Ascending aorta (tissue), 2 donors: ENCODE measurements around the gene BOLA3. TPM values are rescaled to one million over a fixed set of nuclear protein-coding genes. Genes with fewer than 3 reads are reported as not detected.
A peak's percentile ranks its signal among the peaks of the same experiment; 100 is the strongest.

Experiments
- DNase-seq, 2 donors: peaks; one replicate each; pipeline ENCODE4 v3.0.0-alpha.2; 2019; ENCODE audit warnings: low spot score in 2 of 2
- H3K27ac ChIP-seq, 2 donors: fragments of 200-600 bp; sonication (generic); one replicate each; pipeline ENCODE4 v1.5.1; 2016 to 2017; ENCODE audit warnings: mild to moderate bottlenecking in 1 of 2
- H3K27me3 ChIP-seq: fragments of 200-600 bp; sonication (generic); one replicate; pipeline ENCODE4 v1.5.1; 2017
- H3K36me3 ChIP-seq, 2 donors: fragments of 200-600 bp; sonication (generic); one replicate each; pipeline ENCODE4 v1.5.1; 2016
- H3K4me1 ChIP-seq, 2 donors: fragments of 200-600 bp; sonication (generic); one replicate each; pipeline ENCODE4 v1.5.1; 2016 to 2017; ENCODE audit warnings: mild to moderate bottlenecking in 1 of 2
- H3K4me3 ChIP-seq, 2 donors: fragments of 200-600 bp; sonication (generic); one replicate each; pipeline ENCODE4 v1.5.1; 2016 to 2017; ENCODE audit warnings: mild to moderate bottlenecking in 1 of 2
- H3K9me3 ChIP-seq, 2 donors: fragments of 200-600 bp; sonication (generic); one replicate each; pipeline ENCODE4 v1.5.1; 2016
- intact Hi-C: fragments of 100-400 bp; cut with DNase I; formaldehyde crosslinking; loops from one replicate; pipeline ENCODE4 v1.15.1; 2023
- total RNA-seq: library from RNA; depleted of rRNA; stranded (reverse); fragments of >200 nt; gene quantifications from one replicate; pipeline ENCODE4 v1.1.0, GENCODE V29; 2016
- TF ChIP-seq, protein P1 (sequence below), 3 experiments: fragments of 200-600 bp in 2 of 3; fragments of 450-650 bp in 1 of 3; sonication (generic) in 2 of 3; IDR thresholded peaks; one replicate each; pipeline ENCODE4 v1.5.1; 2016 to 2019; ENCODE audit warnings: antibody characterized with exemption in 3 of 3, mild to moderate bottlenecking in 1 of 3, moderate library complexity in 1 of 3

Gene BOLA3
- total RNA-seq, 1 donor from 2014 or later: 47.3 TPM

DNA sequence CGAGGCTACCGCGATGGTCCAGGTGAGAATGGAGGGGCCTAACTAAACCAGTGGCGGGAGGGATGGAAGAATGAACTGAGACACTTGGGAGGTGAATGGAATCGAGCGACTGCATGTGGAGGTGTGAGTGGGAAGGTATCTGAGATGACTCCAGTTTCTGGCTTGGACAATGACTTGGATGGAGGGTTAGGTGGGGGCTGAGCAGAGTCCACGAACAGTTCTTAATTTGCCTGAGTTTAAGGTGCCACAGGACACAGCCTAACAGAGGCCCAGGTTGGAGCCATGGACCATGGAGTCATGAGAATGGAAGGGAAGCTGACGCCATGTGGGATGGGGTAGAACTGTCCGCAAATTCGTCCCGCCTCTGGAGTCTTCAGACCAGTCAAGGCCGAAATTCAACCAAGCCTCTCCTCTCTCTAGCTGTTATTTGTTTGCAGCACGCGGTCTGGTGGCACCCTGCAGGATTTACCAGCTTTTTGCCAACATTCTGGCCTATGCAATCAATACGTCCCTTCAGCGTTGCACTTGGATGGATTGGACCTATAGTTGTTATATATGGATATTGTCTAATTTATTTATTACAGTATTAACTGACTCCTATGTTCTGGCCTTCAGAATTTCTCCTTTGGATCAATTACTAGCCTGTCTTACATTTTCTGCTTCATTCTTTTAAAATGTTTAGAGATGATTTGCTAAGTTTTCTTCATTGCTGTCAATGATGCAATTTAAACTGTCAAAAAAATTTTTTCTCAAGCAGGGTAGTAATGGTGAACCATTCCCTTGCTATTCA lies 940 bp upstream of the BOLA3 start:
- no peaks in the 10 kb centered on the region for H3K9me3 ChIP-seq
- peaks cover 5 to 19% of the 10 kb centered on the region in 2 donors for H3K4me1 ChIP-seq
- no peaks in the 10 kb centered on the region for H3K27me3 ChIP-seq
- TF ChIP-seq, protein P1, sequence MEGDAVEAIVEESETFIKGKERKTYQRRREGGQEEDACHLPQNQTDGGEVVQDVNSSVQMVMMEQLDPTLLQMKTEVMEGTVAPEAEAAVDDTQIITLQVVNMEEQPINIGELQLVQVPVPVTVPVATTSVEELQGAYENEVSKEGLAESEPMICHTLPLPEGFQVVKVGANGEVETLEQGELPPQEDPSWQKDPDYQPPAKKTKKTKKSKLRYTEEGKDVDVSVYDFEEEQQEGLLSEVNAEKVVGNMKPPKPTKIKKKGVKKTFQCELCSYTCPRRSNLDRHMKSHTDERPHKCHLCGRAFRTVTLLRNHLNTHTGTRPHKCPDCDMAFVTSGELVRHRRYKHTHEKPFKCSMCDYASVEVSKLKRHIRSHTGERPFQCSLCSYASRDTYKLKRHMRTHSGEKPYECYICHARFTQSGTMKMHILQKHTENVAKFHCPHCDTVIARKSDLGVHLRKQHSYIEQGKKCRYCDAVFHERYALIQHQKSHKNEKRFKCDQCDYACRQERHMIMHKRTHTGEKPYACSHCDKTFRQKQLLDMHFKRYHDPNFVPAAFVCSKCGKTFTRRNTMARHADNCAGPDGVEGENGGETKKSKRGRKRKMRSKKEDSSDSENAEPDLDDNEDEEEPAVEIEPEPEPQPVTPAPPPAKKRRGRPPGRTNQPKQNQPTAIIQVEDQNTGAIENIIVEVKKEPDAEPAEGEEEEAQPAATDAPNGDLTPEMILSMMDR (IDR thresholded peaks at IDR 0.05): no peak
- DNase-seq: no peak
- intact Hi-C loops: loop anchor here (1.0 to 10.0 kb wide), 4 partner anchors 30 to 320 kb away; partner anchors contain the start of genes DGUOK, MOB1A and STAMBP
- H3K4me3 ChIP-seq: peak overlapping the region; percentile 67 to 80
- H3K27ac ChIP-seq: peak overlapping the region; percentile 54 to 74
- peaks cover 6 to 11% of the 10 kb centered on the region in 2 donors for H3K36me3 ChIP-seq

DNA sequence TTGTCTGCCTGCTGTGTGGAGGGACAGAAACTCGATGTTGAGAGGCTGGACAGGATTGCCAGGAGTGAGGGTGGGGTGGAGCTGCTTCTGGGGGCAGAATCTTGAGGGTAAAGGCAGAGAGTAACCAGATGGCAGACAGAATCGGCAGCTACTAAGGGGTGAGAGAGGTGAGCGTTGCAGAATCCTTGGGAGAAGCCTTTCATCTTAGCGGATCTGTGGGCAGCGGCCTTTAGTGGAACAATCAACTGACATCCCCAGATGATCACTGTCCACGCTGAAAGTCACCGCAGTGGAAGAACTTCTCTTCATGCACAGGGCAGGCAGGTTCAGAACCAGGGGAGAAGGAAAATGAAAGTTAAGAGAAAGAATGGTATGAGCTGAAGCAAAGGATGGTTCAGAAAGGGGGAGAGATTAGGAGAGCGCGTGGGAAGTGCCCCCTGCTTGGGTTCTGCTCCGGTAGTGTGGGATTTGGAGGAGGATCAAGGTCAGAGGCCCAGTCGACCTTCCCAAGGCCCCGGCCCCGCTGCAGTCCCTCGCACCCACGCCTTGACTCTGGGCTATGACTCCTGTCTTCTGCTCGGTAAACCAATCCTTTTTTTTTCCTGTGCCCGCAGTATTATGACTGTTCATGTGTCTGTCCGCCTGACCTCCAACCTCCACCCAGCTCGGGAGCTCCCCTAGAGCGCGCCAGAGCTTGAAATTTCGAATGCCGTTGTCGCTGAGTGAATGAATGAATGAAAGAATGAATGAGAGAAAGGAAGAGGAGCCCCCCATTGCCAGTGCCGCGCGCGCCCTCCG lies 584 bp downstream of the BOLA3 start:
- Histone ChIP-seq H3K9me3 (no peaks in the 10 kb centered on the region), H3K4me1 (peaks cover 5 to 19% of the 10 kb centered on the region in 2 donors), H3K36me3 (peaks cover 0 to 8% of the 10 kb centered on the region in 2 donors), H3K27me3 (no peaks in the 10 kb centered on the region), H3K27ac (peak overlapping the region; percentile 54 to 74), H3K4me3 (peak overlapping the region; percentile 67 to 80)
- no peak for DNase-seq
- TF ChIP-seq, protein P1 (IDR thresholded peaks at IDR 0.05): no peak
- intact Hi-C loops: loop anchor here (1.0 to 10.0 kb wide), 4 partner anchors 27 to 222 kb away; partner anchors contain the start of gene DGUOK

DNA sequence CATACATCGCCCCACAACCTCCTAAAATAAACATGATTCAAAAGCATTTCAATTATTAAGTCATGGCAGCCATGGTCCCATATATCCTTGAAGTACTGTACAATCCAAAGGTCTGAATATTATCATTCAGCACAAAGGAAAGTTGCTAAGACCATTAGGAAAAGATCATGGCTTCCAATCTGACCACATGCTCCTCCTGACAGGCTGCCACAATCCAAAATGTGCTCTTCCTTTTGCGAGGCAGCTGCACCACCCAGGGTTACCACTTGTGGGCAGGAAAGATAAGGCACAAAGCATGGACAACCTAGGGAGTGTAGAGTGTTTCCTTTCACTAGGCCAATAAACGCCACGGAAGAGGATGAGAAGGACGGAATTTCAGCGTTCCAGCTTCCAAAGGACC lies 5.4 kb downstream of the BOLA3 start:
- peaks cover 2 to 4% of the 10 kb centered on the region in 2 donors for H3K36me3 ChIP-seq
- no peak overlapping the region for H3K4me3 ChIP-seq
- H3K4me1 ChIP-seq: peaks cover 5 to 13% of the 10 kb centered on the region in 2 donors
- TF ChIP-seq, protein P1 (IDR thresholded peaks at IDR 0.05): no peak
- DNase-seq: no peak
- H3K27me3 ChIP-seq: no peaks in the 10 kb centered on the region
- H3K9me3 ChIP-seq: no peaks in the 10 kb centered on the region
- no peak overlapping the region for H3K27ac ChIP-seq
- intact Hi-C loops: loop anchor here (10.0 kb wide), 2 partner anchors 192 to 218 kb away; partner anchors contain the start of gene DGUOK

DNA sequence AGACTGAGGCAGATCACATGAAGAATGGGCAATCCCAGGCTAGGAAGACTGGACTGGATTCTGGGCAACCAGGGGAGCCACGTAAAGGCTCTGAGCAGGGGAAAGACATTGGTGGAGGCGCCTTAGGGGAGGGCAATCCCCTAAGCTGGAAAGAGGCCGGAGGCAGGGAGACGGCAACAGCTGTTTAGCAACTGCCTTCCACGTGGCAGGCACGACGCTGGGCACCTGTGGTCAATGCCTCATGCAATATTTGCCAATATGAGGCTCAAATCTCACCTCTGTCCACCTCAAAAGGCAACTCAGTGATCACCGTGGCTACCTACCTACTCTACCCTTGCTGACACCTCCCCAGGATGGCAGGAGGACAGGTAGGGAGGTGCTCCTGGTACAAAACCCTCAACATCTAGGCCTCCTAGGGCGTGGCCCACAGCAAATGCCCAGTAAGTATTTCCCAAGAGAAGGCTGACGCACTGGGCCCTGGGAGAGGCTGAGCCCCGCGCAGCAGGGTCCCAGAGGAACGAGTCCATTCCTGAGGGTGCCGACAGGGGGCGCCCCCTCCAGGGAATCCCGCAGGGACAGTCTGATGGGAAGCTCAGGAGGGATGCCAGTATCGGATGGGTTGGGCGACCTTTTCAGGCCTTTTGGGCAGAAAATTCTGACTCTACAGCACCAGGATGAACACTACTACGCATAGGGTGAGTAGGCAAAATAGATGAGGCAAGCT lies 8.9 kb downstream of the BOLA3 start:
- TF ChIP-seq, protein P1 (IDR thresholded peaks at IDR 0.05): no peak
- no peak overlapping the region for H3K4me3 ChIP-seq
- DNase-seq: no peak
- H3K4me1 ChIP-seq: no peaks in the 10 kb centered on the region
- peaks cover 2 to 11% of the 10 kb centered on the region in 2 donors for H3K36me3 ChIP-seq
- intact Hi-C loops: no loop called here
- H3K27me3 ChIP-seq: no peaks in the 10 kb centered on the region
- H3K9me3 ChIP-seq: no peaks in the 10 kb centered on the region
- no peak overlapping the region for H3K27ac ChIP-seq
